ENCODE measurements around the gene EFCAB14. TPM values are rescaled to one million over a fixed set of nuclear protein-coding genes. Genes with fewer than 3 reads are reported as not detected.
"Not testable (repeated sequence)": the region's sequence is repeated elsewhere in the genome, so short reads cannot be mapped to it uniquely, and the experiment has no call there.

The EFCAB14 gene, protein sequence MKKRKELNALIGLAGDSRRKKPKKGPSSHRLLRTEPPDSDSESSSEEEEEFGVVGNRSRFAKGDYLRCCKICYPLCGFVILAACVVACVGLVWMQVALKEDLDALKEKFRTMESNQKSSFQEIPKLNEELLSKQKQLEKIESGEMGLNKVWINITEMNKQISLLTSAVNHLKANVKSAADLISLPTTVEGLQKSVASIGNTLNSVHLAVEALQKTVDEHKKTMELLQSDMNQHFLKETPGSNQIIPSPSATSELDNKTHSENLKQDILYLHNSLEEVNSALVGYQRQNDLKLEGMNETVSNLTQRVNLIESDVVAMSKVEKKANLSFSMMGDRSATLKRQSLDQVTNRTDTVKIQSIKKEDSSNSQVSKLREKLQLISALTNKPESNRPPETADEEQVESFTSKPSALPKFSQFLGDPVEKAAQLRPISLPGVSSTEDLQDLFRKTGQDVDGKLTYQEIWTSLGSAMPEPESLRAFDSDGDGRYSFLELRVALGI
- 10 to 100 TPM; 45.6 to 53.8 TPM for total RNA-seq

DNA sequence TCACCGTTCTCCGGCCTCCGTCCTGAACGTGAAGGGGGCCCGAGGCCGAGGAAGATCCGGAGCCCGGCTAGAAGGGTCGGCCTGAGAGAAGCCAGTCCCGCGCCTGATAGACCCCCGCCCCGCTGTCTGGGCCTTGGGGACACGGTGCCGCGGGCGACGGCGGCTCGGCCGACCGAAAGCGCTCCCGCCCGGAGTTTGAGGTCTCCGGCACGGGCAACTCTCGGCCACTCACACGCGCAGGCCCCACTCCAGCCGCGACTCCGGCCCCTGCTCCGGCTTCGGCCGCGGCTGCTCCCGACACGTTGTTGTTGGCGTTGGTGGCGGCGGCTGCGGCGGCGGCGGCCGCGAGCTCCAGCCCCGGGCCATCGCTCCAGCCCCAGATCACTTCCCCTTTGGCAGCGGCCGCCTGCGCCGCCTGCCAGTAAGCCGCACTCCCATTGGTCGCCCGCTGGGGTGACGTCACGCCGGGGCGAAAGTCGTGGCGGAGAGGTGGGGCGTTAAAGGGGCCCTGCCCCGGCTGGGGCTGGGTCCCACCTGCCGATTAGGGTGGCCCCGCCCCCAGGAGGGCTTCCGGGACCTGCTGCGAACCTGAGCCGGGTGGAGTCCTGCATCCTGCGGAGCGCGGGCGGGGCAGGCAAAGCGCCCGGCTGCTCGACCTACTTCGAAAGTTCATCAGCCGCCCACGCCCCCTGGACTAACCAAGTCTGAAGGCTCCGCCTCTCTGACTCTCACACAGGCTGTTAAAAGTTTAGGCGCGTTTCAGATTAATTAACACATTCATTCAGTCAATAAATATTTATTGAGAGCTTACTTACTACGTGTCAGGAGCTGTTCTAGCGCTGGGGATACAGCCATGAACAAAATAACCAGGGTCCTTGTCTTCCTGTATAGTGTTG lies at the start of gene EFCAB14:
EFCAB14 (minus strand) TSS at position 388 of the 896 bp plus-strand sequence. CDS start 1,027 bp downstream, outside the sequence.
- Mint-ChIP-seq H3K36me3 (ENCODE audit: low read depth) (peaks cover 44% of the 10 kb centered on the region), H3K27me3 (no peaks in the 10 kb centered on the region), H3K9me3 (peaks cover 3% of the 10 kb centered on the region), H3K4me1 (peaks cover 35% of the 10 kb centered on the region), H3K27ac (peak within 1 kb of the TSS; percentile 48), H3K4me3 (peak within 1 kb of the TSS; percentile 85)
- peak; percentile 98 for ATAC-seq (replicated peaks)

DNA sequence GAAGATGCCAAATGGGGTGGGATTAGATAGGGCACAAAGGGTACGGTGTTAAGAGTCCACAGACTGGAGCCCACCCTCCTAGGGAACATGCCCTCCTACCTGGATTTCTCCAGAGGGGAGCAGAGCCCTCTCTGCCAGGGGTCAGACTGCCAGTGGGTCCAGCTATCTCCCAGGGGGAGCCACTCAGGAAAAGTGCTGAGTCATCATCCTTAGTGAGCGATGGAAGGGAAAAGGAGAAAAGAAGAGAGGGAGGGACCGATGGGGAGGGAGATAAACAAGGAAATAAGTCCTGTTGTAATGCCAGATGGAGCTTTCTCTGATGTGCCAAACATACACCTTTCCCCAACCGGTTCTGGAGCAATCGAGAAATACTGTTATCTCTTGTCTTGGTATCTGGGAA lies 49.5 kb upstream of the EFCAB14 start:
- ATAC-seq (replicated peaks): no peak
- H3K27ac Mint-ChIP-seq: no peak overlapping the region
- H3K9me3 Mint-ChIP-seq: peaks cover 12% of the 10 kb centered on the region
- no peaks in the 10 kb centered on the region for H3K36me3 Mint-ChIP-seq (ENCODE audit: low read depth)
- no peaks in the 10 kb centered on the region for H3K4me1 Mint-ChIP-seq
- no peak overlapping the region for H3K4me3 Mint-ChIP-seq
- H3K27me3 Mint-ChIP-seq: peaks cover 14% of the 10 kb centered on the region

DNA sequence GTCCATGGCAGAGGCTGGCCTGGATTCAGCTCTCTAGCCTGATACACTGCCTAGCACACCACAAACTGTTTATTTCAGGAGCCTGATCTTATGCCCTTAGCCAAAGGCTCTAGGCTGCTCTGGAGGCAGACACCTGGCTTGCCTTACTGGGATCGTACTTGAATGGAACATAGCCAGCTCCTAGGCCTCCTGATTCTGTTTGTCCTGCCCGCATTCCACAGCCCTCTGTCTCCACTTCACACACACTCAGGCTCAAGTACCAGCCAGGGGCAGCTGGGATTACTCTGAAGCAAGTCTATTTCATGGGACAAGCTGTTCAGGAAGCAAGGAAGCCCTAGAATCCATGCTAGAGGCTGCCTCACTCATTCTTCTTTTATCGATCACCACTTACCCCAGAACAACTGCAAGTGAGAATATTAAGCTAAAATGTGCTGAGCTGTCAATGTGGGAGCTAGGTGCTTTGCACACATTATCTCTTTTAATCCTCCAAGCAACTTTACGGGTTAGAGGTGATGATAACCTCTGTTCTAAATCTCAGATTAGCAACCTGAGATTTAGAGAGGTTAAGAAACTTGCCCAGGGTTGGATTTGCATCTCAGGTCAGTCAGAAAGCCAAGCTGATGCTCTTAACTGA lies 48.9 kb upstream of the EFCAB14 start:
- ATAC-seq (replicated peaks): no peak
- Mint-ChIP-seq H3K4me3 (no peak overlapping the region), H3K36me3 (ENCODE audit: low read depth) (no peaks in the 10 kb centered on the region), H3K27ac (no peak overlapping the region), H3K27me3 (peaks cover 14% of the 10 kb centered on the region), H3K4me1 (no peaks in the 10 kb centered on the region), H3K9me3 (peaks cover 12% of the 10 kb centered on the region)

DNA sequence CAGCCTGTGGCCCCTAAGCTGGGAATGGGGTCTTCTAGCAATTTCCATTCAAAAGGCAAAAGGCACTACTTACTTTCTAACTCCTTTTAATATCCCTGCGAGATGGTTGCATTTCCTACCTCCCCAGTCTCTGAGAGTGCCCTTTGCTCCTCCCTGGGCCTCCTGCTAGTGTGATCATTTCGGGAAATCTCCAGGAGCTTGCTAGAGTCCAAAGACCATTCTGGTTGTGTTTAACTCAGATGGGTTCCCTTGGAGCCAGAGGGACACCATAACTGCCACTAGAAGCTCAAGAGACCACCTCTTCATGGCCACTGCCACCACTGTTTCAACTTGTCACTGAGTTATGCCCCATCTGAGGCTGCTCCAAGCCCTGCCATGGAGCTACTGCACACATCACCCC lies 45.5 kb upstream of the EFCAB14 start:
- no peaks in the 10 kb centered on the region for H3K9me3 Mint-ChIP-seq
- no peak overlapping the region for H3K4me3 Mint-ChIP-seq
- peaks cover 27% of the 10 kb centered on the region for H3K27me3 Mint-ChIP-seq
- H3K27ac Mint-ChIP-seq: no peak overlapping the region
- no peaks in the 10 kb centered on the region for H3K36me3 Mint-ChIP-seq (ENCODE audit: low read depth)
- H3K4me1 Mint-ChIP-seq: no peaks in the 10 kb centered on the region
- no peak for ATAC-seq (replicated peaks)

DNA sequence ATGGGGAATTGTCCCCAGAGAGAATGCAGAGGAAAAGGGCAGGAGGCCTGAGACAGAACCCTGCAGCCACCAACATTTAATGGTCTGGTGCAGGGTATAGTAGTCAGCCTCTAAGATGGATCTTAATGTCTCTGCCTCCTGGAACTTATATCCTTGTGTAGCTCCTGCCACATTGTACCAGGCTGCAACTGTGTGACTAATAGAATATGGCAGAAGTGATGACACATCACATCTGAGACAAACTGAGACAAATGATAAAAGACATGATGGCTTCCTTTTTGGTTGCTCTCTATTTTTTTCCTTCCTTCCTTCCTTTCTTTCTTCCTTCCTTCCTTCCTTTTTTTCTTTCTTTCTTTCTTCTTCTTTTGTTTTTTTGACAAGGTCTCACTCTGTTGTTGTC lies 42.8 kb upstream of the EFCAB14 start:
- Mint-ChIP-seq H3K27me3 (peaks cover 25% of the 10 kb centered on the region), H3K4me1 (no peaks in the 10 kb centered on the region), H3K27ac (no peak overlapping the region), H3K9me3 (no peaks in the 10 kb centered on the region), H3K36me3 (ENCODE audit: low read depth) (no peaks in the 10 kb centered on the region), H3K4me3 (no peak overlapping the region)
- no peak for ATAC-seq (replicated peaks)

DNA sequence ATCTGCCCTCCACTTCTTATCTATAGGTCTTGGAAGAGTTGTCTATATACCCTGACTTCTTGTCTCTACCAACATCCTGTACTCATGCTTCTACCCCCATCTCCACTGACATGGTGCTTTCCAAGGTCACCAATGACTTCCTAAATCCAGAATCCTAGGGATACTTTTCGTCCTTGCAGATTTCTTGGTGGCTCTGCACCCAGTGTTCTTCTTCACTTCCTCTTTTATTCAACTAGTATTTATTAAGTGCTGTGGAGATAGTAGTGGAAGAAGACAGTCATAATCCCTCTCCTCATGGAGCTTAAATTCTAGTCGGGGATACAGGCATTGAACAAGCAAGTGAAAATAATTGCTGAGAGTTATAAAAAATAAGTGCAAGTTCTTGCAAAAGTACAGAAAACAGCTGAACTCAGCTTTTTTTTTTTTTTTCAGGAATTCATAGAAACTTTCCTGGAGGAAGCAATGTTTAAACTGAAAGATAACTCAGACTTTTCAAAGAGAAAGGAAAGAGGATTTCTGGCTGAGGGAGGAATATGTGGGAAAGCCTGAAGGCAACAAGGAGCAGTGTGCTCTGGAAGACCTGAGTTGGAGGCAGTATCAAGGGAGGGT lies 41.7 kb upstream of the EFCAB14 start:
- Mint-ChIP-seq H3K4me3 (no peak overlapping the region), H3K9me3 (no peaks in the 10 kb centered on the region), H3K27me3 (peaks cover 25% of the 10 kb centered on the region), H3K27ac (no peak overlapping the region), H3K4me1 (no peaks in the 10 kb centered on the region), H3K36me3 (ENCODE audit: low read depth) (no peaks in the 10 kb centered on the region)
- ATAC-seq (replicated peaks): no peak

DNA sequence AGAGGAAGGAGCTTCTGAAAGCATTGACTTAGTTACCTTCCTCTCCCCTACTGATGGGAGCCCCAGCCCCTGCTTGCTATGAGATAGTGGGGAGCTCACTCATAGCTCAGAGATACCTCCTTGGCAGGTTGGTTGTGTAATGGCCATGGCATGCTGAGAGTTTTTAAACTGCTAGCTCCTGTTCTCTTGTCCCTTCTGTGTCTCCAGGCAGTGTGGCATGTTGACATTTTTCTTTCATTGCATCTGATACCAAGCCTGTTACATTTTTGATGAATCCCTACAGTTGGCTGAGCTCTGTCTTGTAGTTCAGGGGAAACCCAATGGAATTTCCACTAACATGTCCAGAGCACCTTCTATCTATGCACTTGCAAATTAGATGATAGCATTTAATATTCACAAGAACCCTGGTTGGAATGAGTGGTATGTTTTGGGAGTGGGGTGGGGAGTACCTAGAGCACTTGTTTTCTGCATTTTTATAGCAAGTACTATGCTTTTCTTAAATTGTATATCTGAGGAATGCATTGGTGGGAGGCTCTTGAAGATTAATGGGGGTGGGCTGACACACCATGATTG lies 39.1 kb upstream of the EFCAB14 start:
- Mint-ChIP-seq H3K27ac (no peak overlapping the region), H3K4me1 (no peaks in the 10 kb centered on the region), H3K36me3 (ENCODE audit: low read depth) (no peaks in the 10 kb centered on the region), H3K27me3 (peaks cover 28% of the 10 kb centered on the region), H3K4me3 (no peak overlapping the region), H3K9me3 (no peaks in the 10 kb centered on the region)
- no peak for ATAC-seq (replicated peaks)

DNA sequence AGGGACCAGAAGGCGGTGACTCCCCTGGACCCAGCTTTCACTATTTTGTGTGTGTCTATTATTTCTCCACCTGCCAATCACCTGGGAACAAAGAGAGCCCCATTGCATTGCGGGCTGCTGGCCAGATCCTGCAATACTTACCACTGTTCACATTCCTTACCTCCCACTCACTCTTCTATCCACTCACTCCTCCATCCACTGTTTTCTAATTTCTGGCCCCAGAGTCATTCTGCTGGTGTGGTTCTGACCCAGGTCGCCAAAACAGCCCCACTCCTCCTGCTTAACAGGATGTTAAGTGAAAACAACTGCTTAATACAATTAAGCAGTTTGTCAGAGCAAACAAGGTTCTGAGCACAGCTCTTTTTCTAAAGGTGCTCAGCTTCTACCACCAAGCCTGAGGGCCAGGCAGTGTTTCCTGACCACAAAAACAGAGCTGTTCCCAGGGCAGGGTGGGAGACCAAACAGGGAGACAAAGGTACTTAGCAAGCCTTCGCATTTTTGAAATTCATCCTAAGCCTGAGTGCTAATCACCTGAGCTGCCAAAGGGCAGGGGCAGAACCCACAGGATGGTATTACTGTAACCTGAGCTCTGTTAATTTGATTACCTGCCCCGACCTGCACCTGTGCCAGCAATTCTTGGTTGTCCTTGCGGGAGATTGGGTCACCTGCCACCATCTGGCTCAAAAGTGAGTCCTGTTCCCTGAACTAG lies 38.5 kb upstream of the EFCAB14 start:
- Mint-ChIP-seq H3K27me3 (peaks cover 32% of the 10 kb centered on the region), H3K27ac (no peak overlapping the region), H3K36me3 (ENCODE audit: low read depth) (no peaks in the 10 kb centered on the region), H3K4me3 (no peak overlapping the region), H3K9me3 (no peaks in the 10 kb centered on the region), H3K4me1 (no peaks in the 10 kb centered on the region)
- ATAC-seq (replicated peaks): no peak

DNA sequence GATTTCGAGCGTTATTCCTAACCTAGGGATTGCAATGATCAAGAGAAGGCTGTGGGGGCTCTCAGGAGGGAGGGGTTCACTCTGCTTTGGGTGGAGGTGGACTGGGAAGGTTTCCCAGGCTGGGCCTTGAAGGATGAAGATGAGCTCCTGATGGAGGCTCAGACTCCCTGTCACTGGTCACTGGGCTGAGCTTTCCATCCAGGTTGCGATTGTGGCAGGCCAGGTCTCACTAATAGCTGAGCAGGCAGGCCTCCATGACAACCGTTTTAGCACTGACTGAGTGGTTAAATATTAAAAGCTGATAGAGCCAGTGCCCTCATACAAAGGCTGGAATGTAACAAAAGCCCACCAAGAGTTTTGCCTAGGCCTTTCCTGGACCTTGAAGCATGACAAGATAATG lies 36.2 kb upstream of the EFCAB14 start:
- H3K4me1 Mint-ChIP-seq: no peaks in the 10 kb centered on the region
- no peaks in the 10 kb centered on the region for H3K9me3 Mint-ChIP-seq
- peaks cover 25% of the 10 kb centered on the region for H3K27me3 Mint-ChIP-seq

DNA sequence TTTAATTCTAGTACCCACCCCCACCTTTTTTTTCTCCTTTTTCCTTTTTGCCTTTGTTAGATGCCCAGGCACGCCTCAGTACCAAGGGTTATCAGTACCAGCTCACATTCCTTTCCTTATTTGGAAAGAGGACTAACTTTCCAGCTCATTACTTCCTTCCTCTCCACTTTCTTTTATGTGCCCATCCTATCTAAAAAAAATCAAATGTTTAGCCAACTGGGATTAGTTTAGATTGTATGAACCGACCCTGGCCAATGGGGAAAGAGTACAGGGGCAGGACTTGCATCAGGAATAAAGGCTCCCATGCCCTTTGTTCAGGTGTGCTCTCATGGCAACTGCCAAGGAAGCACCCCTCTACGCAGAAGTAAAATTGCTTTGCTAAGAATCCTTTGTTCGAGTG lies 35.8 kb upstream of the EFCAB14 start:
- H3K9me3 Mint-ChIP-seq; ATAC-seq (replicated peaks); H3K27ac Mint-ChIP-seq; H3K4me1 Mint-ChIP-seq; H3K4me3 Mint-ChIP-seq; H3K36me3 Mint-ChIP-seq (ENCODE audit: low read depth): not testable (repeated sequence)
- H3K27me3 Mint-ChIP-seq: peaks cover 26% of the 10 kb centered on the region

More for the DNA sequence above, 36.2 kb upstream of the EFCAB14 start:
- no peak for ATAC-seq (replicated peaks)
- no peak overlapping the region for H3K27ac Mint-ChIP-seq
- no peak overlapping the region for H3K4me3 Mint-ChIP-seq
- no peaks in the 10 kb centered on the region for H3K36me3 Mint-ChIP-seq (ENCODE audit: low read depth)

DNA sequence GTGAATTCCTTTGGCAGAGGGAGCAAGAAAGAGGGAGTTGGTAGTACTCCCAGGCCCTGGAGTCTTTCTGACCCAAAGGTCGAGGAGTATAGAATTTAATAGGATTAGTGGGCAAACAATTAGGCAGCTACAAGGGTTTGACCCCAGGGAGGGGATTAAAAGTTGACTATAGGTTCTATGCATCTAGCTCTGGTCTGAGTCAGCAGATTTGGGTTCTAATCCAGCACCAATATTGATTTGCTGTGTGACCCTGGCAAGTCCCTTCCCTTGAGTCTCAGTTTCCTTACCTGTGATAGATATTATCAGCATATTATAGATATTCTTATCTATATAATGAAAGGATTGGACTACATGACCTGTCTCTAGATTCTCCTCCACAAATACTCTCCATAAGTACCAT lies 35.1 kb upstream of the EFCAB14 start:
- Mint-ChIP-seq H3K4me3 (no peak overlapping the region), H3K4me1 (no peaks in the 10 kb centered on the region), H3K27me3 (peaks cover 31% of the 10 kb centered on the region), H3K9me3 (no peaks in the 10 kb centered on the region), H3K36me3 (ENCODE audit: low read depth) (no peaks in the 10 kb centered on the region), H3K27ac (no peak overlapping the region)
- no peak for ATAC-seq (replicated peaks)

DNA sequence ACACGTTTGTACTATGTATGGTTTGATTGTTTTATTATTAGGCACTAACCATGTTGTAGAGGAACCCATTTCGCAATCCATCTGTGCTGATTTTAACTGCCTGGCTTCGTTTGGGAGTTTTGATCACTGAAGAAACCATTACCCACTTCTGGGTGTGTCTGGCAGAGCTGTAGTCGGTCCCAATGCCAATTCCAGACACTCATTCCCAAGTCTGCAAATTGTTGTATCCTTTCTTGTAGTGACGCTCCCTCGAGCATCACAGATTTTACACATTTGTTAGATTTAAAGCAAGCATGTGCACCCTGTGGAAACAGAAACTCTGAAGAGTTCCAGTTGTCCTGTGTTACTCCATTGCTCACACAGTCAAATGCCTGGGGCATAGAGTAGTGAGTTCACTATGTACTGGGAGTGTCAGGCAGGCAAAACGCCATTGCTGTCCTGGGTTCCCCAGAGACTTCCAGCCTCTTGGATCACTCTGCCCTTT lies 31.0 kb upstream of the EFCAB14 start:
- no peaks in the 10 kb centered on the region for H3K9me3 Mint-ChIP-seq
- no peak overlapping the region for H3K27ac Mint-ChIP-seq
- no peak for ATAC-seq (replicated peaks)
- no peaks in the 10 kb centered on the region for H3K4me1 Mint-ChIP-seq
- peaks cover 28% of the 10 kb centered on the region for H3K27me3 Mint-ChIP-seq
- H3K4me3 Mint-ChIP-seq: no peak overlapping the region
- no peaks in the 10 kb centered on the region for H3K36me3 Mint-ChIP-seq (ENCODE audit: low read depth)

DNA sequence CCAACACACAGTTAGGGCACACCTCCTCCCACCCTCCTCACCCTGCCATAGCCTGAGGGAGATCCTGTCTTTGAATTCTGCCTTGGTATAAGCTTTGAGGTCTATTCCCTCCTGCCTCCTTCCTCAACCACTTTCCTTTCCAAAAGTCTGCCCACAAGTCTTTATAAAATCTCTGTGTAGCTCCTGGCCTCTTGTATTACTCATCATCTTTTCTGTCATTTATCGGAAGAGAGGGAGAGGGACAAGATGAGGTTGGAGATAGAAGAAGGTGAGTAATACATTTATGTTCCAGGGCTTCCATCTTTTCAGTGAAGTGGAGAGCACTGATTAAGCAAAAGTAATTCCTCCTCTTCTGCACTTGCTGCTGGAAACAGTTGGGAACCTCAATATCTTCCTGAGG lies 30.5 kb upstream of the EFCAB14 start:
- peaks cover 29% of the 10 kb centered on the region for H3K27me3 Mint-ChIP-seq
- ATAC-seq (replicated peaks): no peak
- H3K4me3 Mint-ChIP-seq: no peak overlapping the region
- H3K4me1 Mint-ChIP-seq: no peaks in the 10 kb centered on the region
- H3K36me3 Mint-ChIP-seq (ENCODE audit: low read depth): no peaks in the 10 kb centered on the region
- no peaks in the 10 kb centered on the region for H3K9me3 Mint-ChIP-seq
- no peak overlapping the region for H3K27ac Mint-ChIP-seq
